ENCODE measurements around the gene TTC9C. TPM values are rescaled to one million over a fixed set of nuclear protein-coding genes. Genes with fewer than 3 reads are reported as not detected.
A peak's percentile ranks its signal among the peaks of the same experiment; 100 is the strongest.

Gene TTC9C
- total and polyA plus RNA-seq, 2 of the 13 experiments (the other 11 are each of a cell fraction or from before 2014, with no cell fraction given): 28.0 to 36.4 TPM

GRCh38 chr11:62771144-62772021 lies 43.1 kb downstream of the TTC9C start, which contains the start of gene TAF6L (continued):
- TF ChIP-seq ZBTB4 (CRISPR knock-in tag; IDR thresholded peaks at IDR 0.05; ENCODE audit: borderline replicate concordance) (no peak), KLF12 (CRISPR knock-in tag; IDR thresholded peaks at IDR 0.05; ENCODE audit: borderline replicate concordance) (peak; percentile 31; the same call in 1 of the 2 replicates), ZSCAN29 (CRISPR knock-in tag; conservative IDR thresholded peaks at IDR 0.05) (0 out of 2 replicates have a peak, but pooled peaks have one; percentile 25), CEBPZ (IDR thresholded peaks at IDR 0.05; ENCODE audit: low read length) (no peak), ZFP90 (CRISPR knock-in tag; IDR thresholded peaks at IDR 0.05; ENCODE audit: borderline replicate concordance) (no peak), ZNF563 (CRISPR knock-in tag; IDR thresholded peaks at IDR 0.05) (0 out of 2 replicates have a peak, but pooled peaks have one; percentile 51), ZNF552 (CRISPR knock-in tag; IDR thresholded peaks at IDR 0.05; ENCODE audit: borderline replicate concordance) (peak; percentile 56; the same call in 1 of the 2 replicates), STAG1 (CRISPR knock-in tag; IDR thresholded peaks at IDR 0.05) (no peak), RELA (CRISPR knock-in tag; IDR thresholded peaks at IDR 0.05) (no peak), MBNL3 (CRISPR knock-in tag; conservative IDR thresholded peaks at IDR 0.05) (no peak), ARID3A (IDR thresholded peaks at IDR 0.05; ENCODE audit: low read depth, low read length) (no peak), ZBTB21 (CRISPR knock-in tag; IDR thresholded peaks at IDR 0.05) (no peak), ZZZ3 (CRISPR knock-in tag; IDR thresholded peaks at IDR 0.05; ENCODE audit: borderline replicate concordance) (no peak), ZSCAN20 (CRISPR knock-in tag; IDR thresholded peaks at IDR 0.05; ENCODE audit: borderline replicate concordance) (no peak), PBX3 (CRISPR knock-in tag; IDR thresholded peaks at IDR 0.05; ENCODE audit: borderline replicate concordance) (no peak), GZF1 (CRISPR knock-in tag; IDR thresholded peaks at IDR 0.05) (no peak), HBP1 (CRISPR knock-in tag; IDR thresholded peaks at IDR 0.05; ENCODE audit: low read depth) (no peak)
